Sigmoid colon (tissue), 7 donors: ENCODE measurements around the gene UVRAG. TPM values are rescaled to one million over a fixed set of nuclear protein-coding genes. Genes with fewer than 3 reads are reported as not detected.

Source experiments
- DNase-seq: peaks from one replicate; pipeline ENCODE4 v3.0.0-alpha.2; 2019
- H3K27ac ChIP-seq, 4 donors: fragments of 200-600 bp; sonication (generic); one replicate each; pipeline ENCODE4 v1.5.1; 2016 to 2019; ENCODE audit warnings: mild to moderate bottlenecking in 1 of 4
- H3K27me3 ChIP-seq, 3 donors: fragments of 200-600 bp; sonication (generic); one replicate each; pipeline ENCODE4 v1.5.1; 2019; ENCODE audit warnings: mild to moderate bottlenecking in 1 of 3
- H3K36me3 ChIP-seq, 4 donors: fragments of 200-600 bp; sonication (generic); one replicate each; pipeline ENCODE4 v1.5.1; 2016 to 2019
- H3K4me1 ChIP-seq, 4 donors: fragments of 200-600 bp; sonication (generic); one replicate each; pipeline ENCODE4 v1.5.1; 2017 to 2019
- H3K4me3 ChIP-seq, 4 donors: fragments of 200-600 bp; sonication (generic); one replicate each; pipeline ENCODE4 v1.5.1; 2017 to 2019; ENCODE audit warnings: mild to moderate bottlenecking in 2 of 4, moderate library complexity in 1 of 4
- H3K9me3 ChIP-seq, 4 donors: fragments of 200-600 bp in 3 of 4; sonication (generic) in 3 of 4; one replicate each; pipeline versions ENCODE4 v1.5.1 to v1.6.1; 2013 to 2019
- CTCF ChIP-seq, 4 experiments: fragments of 450-650 bp in 3 of 4; fragments of 200-600 bp in 1 of 4; IDR thresholded peaks; one replicate each; pipeline ENCODE4 v1.5.1; 2016 to 2019; ENCODE audit warnings: antibody characterized with exemption in 4 of 4, mild to moderate bottlenecking in 3 of 4, moderate library complexity in 2 of 4
- EP300 ChIP-seq, 4 donors: sonication (generic); formaldehyde crosslinking; IDR thresholded peaks; one replicate each; pipeline ENCODE4 v1.6.1; 2017; ENCODE audit warnings: antibody characterized with exemption in 4 of 4
- POLR2A ChIP-seq, 2 donors: fragments of 450-650 bp; IDR thresholded peaks; one replicate each; pipeline ENCODE4 v1.6.1; 2016; ENCODE audit warnings: antibody characterized with exemption in 2 of 2, mild to moderate bottlenecking in 2 of 2, moderate library complexity in 2 of 2
- POLR2AphosphoS5 ChIP-seq, 4 donors: sonication (generic); formaldehyde crosslinking; IDR thresholded peaks; one replicate each; pipeline ENCODE4 v1.6.1; 2017; ENCODE audit warnings: antibody characterized with exemption in 4 of 4
- WGBS, 2 donors: extraction: QIAGEN DNeasy Blood & Tissue Kit; methylation state at CpG; one replicate each; pipeline ENCODE4 v1.1.7; 2013; 5-methylcytosine and 5-hydroxymethylcytosine counted together
- intact Hi-C: fragments of 100-400 bp; cut with DNase I; formaldehyde crosslinking; loops from one replicate; pipeline ENCODE4 v1.15.1; 2023
- polyA plus RNA-seq, 3 donors: library from polyadenylated mRNA; stranded (reverse); fragments of 200-250 nt; gene quantifications; one replicate each; pipeline ENCODE4 v1.2.3, GENCODE V29; 2013
- total RNA-seq, 4 donors: library from RNA; depleted of rRNA; stranded (reverse); fragments of >200 nt; gene quantifications; one replicate each; pipeline ENCODE4 v1.1.0, GENCODE V29; 2016
- donor health status: healthy with polysubstance abuse.
- donor health status: Bipolar disorder and iron deficiency.
- donor health status: healthy.

Gene UVRAG
- total and polyA plus RNA-seq, 7 donors: 4.9 to 43.2 (median 29.3) TPM

- Histone ChIP-seq H3K27ac (no peak overlapping the region), H3K27me3 (no peaks in the 10 kb centered on the region), H3K4me3 (no peak overlapping the region), H3K4me1 (peaks cover 0 to 16% (median 10%) of the 10 kb centered on the region in 4 donors), H3K36me3 (peaks cover 0 to 6% (median 0%) of the 10 kb centered on the region in 4 donors), H3K9me3 (no peaks in the 10 kb centered on the region)
- TF ChIP-seq POLR2A (IDR thresholded peaks at IDR 0.05) (no peak), CTCF (IDR thresholded peaks at IDR 0.05) (no peak), POLR2AphosphoS5 (IDR thresholded peaks at IDR 0.05) (no peak), EP300 (IDR thresholded peaks at IDR 0.05) (no peak)
- no peak for DNase-seq
- intact Hi-C loops: no loop called here
- WGBS, 2 donors: 73 to 82% methylated on average over 3 of the region's 3 CpGs
These were observed 43.6 kb downstream of the UVRAG start for GRCh38 chr11:75858613-75859012.

- H3K4me3 ChIP-seq: no peak overlapping the region
- no peak for DNase-seq
- no peaks in the 10 kb centered on the region for H3K36me3 ChIP-seq
- H3K27me3 ChIP-seq: no peaks in the 10 kb centered on the region
- H3K4me1 ChIP-seq: peaks cover 0 to 13% (median 10%) of the 10 kb centered on the region in 4 donors
- intact Hi-C loops: loop anchor here (10.0 kb wide), 1 partner anchor 155 kb away; no protein-coding TSS in a partner anchor
- no peak overlapping the region for H3K27ac ChIP-seq
- TF ChIP-seq POLR2AphosphoS5 (IDR thresholded peaks at IDR 0.05): no peak
- WGBS, 2 donors: 91 to 96% methylated on average over 2 of the region's 2 CpGs
- H3K9me3 ChIP-seq: no peaks in the 10 kb centered on the region
These were observed 44.6 kb downstream of the UVRAG start for GRCh38 chr11:75859614-75860013.

GRCh38 chr11:75862437-75862836, 47.4 kb downstream of the UVRAG start:
- TF ChIP-seq POLR2A (IDR thresholded peaks at IDR 0.05): no peak
- TF ChIP-seq EP300 (IDR thresholded peaks at IDR 0.05): no peak
- TF ChIP-seq CTCF (IDR thresholded peaks at IDR 0.05): no peak
- no peak for TF ChIP-seq POLR2AphosphoS5 (IDR thresholded peaks at IDR 0.05)
- intact Hi-C loops: loop anchor here (10.0 kb wide), 1 partner anchor 158 kb away; no protein-coding TSS in a partner anchor
- Histone ChIP-seq H3K4me1 (peaks cover 0 to 22% (median 19%) of the 10 kb centered on the region in 4 donors), H3K4me3 (no peak overlapping the region), H3K36me3 (no peaks in the 10 kb centered on the region), H3K27ac (no peak overlapping the region), H3K9me3 (no peaks in the 10 kb centered on the region), H3K27me3 (no peaks in the 10 kb centered on the region)
- WGBS, 2 donors: 97 to 100% methylated on average over 2 of the region's 2 CpGs
- no peak for DNase-seq

GRCh38 chr11:75867778-75868374, 52.9 kb downstream of the UVRAG start:
- Histone ChIP-seq H3K4me1 (peaks cover 0 to 38% (median 24%) of the 10 kb centered on the region in 4 donors), H3K27ac (no peak overlapping the region), H3K9me3 (no peaks in the 10 kb centered on the region), H3K4me3 (no peak overlapping the region), H3K27me3 (no peaks in the 10 kb centered on the region), H3K36me3 (no peaks in the 10 kb centered on the region)
- intact Hi-C loops: loop anchor here (1.0 to 10.0 kb wide), 2 partner anchors 65 to 163 kb away; no protein-coding TSS in a partner anchor
- DNase-seq: no peak
- no peak for TF ChIP-seq EP300 (IDR thresholded peaks at IDR 0.05)
- peak; percentile 59 to 83 (median 80) for TF ChIP-seq CTCF (IDR thresholded peaks at IDR 0.05)
- 33 to 43% methylated on average over 6 of the region's 6 CpGs for WGBS, 2 donors

GRCh38 chr11:75868990-75869389, 54.0 kb downstream of the UVRAG start:
- Histone ChIP-seq H3K27ac (no peak overlapping the region), H3K4me1 (peaks cover 0 to 38% (median 32%) of the 10 kb centered on the region in 4 donors), H3K36me3 (no peaks in the 10 kb centered on the region), H3K4me3 (no peak overlapping the region), H3K27me3 (no peaks in the 10 kb centered on the region), H3K9me3 (no peaks in the 10 kb centered on the region)
- TF ChIP-seq POLR2AphosphoS5 (IDR thresholded peaks at IDR 0.05) (no peak), EP300 (IDR thresholded peaks at IDR 0.05) (no peak), CTCF (IDR thresholded peaks at IDR 0.05) (no peak), POLR2A (IDR thresholded peaks at IDR 0.05) (no peak)
- WGBS, 2 donors: 48 to 66% methylated on average over 1 of the region's 1 CpG
- DNase-seq: no peak
- intact Hi-C loops: loop anchor here (10.0 kb wide), 1 partner anchor 164 kb away; no protein-coding TSS in a partner anchor
